GM19452 (cell line): ENCODE results near the gene CEP112.

Source experiments
- ATAC-seq: cut with Tn5 transposase; IDR thresholded peaks from one replicate; pipeline ENCODE4 v1.9.1; 2021; ENCODE audit not compliant: unreplicated experiment

The CEP112 gene

DNA sequence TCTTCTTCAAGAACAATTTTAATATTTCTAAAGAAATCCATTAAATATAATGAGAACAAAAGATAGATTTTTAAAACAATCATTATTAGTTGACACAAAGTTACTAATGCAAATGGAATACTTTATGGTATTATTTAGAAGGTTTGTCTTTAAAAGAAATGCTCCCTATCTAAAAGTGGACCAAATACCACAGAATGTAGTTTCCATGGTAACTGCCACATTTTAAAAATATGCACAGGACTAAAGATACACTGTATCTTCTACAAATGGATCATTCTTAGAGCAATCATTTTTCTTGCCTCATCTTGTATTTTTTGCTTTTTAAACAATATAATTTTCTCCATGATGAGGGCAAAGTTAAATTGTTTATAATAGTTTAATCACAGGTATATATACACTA lies 296.0 kb downstream of the CEP112 start:
- no peak for ATAC-seq

GRCh38 chr17:65893692-65894279 lies 298.1 kb downstream of the CEP112 start:
- ATAC-seq: no peak

DNA sequence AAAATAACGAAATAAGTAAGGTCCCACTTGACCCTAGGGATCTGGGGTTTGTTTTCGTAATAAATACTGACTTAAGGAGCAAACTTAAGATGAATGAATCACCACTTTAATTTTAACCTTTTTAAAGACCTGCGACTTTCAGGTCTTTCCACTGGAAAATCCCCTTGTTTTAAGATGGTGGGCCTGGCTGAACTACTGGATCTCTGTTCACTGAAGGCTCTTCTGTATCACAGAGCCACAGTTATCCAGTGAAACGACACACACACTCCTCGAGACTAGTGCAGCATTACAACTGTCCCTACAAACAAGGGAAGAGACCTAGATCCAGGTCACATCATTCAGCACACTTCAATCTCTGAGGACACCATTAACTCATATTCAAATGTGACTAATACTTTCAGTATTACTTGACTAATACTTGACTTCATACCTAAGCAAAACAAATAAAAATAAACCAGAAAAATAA lies 299.0 kb downstream of the CEP112 start:
- no peak for ATAC-seq

DNA sequence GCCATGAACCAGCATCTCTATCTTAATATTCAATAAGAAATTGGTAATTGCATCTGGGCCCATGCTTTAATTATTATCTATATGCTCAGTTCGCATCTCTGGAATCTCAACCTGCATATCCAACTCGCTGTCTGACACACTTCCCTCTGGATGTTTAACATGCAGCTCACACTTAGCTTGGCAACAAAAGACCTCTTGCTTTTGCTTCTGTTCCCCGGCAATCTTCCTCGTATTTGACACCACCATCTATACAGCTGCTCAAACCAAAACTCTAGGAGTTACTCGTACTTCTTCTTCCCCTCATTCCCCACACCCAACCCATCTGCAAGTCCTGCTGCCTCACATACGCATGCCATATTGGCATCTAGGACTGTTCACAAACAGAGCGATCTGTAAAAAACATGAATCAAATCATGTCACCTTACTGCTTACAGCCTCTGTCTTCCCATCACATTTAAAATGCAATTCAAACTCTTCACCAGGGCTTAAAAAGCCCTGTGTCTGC lies 300.6 kb downstream of the CEP112 start:
- no peak for ATAC-seq

DNA sequence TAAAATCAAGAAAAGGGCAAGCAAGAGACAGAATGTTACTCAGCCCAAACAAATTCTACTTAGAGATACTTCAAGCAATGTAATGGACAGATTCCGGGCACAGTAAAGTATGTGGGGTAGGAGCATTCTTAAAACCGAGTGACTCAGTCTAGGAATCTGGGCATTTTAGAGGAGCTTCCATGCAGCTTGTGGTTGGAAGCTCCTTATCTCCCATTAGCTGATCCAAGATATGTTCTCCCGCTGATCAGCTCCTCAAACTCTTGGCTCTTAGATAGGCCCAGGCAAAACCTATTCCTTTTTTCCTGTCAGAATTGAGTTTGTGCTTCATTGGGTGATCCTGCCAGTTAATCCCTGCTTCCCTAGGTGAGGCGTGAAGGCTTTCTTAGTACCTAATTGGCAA lies 303.3 kb downstream of the CEP112 start:
- ATAC-seq: no peak

DNA sequence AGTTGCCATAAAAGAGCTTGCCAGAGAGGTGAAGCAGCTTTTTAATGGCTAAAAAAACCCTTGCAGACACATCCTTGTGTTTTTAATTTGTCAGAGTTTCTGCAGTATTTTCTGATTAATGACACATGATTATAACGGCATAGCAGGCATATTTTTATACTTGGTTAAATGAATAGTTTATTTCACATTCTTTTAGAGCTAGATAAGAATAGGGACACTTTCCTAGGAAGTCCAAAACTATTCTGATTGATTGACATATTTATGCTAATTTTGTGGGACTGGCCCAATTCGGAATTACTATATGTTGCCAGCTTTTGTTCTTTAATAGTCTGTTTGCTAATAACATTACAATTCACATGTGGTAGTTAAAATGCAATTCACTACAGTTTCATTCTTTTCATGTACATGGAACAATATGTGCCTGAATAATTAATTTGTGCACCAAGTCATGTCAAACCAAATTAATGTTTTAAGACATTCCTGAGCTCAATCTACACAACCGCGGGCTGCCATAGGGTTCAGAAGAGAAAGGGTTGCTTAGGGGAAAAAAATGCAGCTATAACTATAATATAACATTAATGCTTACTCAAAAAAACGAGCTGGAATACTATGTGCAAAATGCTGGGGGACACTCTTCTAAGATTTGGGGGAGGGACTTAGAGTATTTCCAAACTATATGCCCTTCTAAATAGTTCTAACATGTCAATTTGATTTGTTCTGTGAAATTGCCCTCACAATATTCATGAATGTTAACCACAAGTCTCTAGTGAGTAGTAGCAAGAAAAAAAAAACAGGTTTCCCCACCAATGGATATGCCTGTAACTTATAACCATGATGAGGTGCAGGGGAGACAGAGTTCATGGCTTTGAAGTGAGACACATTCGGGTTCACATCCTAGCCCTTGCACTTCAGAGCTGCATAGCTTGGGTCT lies 305.4 kb downstream of the CEP112 start:
- no peak for ATAC-seq

DNA sequence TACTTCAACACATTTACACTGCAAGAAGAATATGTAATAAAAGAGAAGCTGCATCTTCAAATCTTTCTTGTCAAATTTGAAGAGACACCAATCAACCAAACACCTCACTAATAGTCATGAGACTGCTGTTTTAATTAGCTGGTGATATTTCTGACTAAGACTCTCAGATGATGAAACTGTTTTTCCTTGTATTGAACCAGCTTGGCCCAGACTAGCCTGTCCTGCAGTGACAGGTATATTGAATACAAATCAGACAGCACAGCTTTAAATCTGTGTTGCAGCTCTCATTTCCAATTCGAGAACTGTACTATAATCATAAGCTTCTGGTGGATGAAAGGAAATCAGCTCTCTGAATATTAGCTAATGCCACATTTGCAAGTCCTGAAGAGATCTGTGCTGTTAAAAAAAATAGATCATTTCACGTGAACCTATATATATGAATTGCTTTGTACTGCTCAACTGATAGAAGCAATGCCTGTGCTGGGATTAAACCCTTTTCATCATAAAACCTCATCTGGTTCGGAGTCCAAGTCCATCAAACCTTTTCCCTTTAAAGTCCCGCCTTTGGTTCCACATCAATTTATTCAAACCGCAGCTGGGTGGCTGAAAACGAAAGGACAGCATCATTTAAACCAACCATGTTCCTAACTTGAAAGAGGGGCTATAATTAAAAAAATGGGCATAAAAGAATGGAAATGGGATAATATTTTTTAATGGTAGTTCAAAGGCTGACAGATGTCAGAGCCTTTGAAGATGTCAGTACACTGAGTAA lies 306.2 kb downstream of the CEP112 start:
- ATAC-seq: no peak

- no peak for ATAC-seq
Observed at GRCh38 chr17:65876985-65877384, 314.9 kb downstream of the CEP112 start.

- no peak for ATAC-seq
Observed at GRCh38 chr17:65868881-65869280, 323.1 kb downstream of the CEP112 start.

DNA sequence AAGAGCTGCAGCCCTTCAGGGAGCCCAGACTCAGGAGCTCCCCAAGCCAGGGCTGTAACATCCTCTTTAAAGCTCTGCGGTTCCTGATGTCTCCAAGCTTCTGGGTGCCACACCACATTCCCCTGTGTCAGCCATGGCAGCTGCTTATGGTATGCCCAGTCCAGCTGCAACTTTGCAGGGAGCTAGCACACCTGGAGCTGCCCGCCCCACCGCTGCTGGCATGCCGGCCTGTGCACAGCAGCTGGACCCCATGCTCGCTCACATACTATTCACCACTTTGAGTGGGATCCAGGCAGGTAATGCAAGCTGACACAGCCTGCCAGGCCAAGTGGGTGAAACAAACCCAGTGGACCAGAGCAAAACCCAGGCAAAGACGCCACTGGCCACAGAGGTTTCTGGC lies 324.9 kb downstream of the CEP112 start:
- ATAC-seq: no peak

- ATAC-seq: no peak
Observed at GRCh38 chr17:65865715-65866425, 326.1 kb downstream of the CEP112 start.

- ATAC-seq: no peak
Observed at GRCh38 chr17:65864394-65864793, 327.5 kb downstream of the CEP112 start.

GRCh38 chr17:65857718-65858117 lies 334.2 kb downstream of the CEP112 start:
- no peak for ATAC-seq

DNA sequence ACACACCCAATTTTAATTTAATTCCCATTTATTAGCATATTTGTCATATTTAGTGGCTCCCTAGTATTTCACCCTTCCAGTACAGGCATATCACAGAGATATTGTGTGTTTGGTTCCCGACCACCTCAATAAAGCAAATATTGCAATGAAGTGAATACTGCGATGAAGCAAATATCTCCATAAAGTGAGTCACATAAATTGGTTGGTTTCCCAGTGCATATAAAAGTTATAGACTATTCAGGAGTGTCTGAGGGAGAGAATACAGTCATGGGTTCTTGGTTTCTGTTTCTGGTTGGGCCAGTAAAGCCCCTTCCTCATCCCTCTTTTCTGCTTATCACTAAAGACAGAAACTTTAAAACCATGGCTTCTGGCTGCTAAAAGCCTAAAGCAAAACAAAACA lies 335.1 kb downstream of the CEP112 start:
- ATAC-seq: no peak

- no peak for ATAC-seq
Observed at GRCh38 chr17:65855675-65856074, 336.3 kb downstream of the CEP112 start.

- no peak for ATAC-seq
Observed at GRCh38 chr17:65855245-65855644, 336.7 kb downstream of the CEP112 start.

- ATAC-seq: no peak
Observed at GRCh38 chr17:65853816-65854215, 338.1 kb downstream of the CEP112 start.

DNA sequence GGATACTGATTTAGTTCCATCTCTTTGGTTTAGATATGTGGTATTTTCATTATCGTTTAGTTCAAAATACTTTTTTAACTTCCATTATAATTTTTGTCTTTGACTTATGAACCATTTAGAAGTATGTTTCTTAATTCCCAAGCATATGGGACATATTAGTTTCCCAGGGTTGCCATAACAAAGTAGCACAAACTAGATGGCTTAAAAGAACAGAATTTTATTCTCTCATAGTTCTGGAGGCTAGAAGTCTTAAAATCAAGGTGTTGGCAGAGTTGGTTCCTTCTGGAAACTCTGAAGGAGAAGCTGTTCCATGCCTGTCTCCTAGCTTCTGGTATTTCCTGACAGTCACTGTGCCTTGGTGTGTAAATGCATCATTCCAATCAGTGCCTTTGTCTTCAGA lies 339.0 kb downstream of the CEP112 start:
- ATAC-seq: no peak

DNA sequence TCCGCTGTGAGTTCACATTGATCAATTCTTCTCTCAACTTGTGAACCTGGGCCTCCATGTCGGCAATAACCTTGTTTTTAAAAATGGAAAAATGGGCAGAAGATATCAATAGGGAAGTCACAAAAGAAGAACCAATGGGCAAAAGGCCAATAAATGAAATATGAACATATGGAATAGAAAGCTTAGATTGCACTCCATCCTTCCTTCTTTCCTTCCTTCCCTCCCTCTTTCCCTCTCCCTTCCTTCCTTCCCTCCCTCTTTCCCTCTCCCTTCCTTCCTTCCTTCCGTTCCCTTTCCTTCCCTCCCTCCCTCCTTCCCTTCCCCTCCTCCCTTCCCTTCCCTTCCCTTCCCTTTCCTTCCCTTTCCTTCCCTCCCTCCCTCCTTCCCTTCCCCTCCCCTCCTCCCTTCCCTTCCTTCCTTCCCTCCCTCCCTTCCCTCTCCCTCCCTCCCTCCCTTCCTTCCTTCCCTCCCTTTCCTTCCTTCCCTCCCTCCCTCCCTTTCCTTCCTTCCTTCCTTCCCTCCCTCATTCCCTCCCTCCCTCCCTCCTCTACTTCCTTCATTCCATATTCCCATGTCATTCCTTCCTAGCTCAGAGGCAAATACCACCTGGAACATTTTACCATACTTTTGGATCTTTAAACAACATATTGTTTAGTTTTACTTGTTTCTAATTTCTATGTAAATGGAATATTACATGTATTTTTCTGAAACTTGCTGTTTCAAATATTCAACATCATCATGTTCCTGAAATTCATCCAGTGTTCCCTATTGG lies 339.8 kb downstream of the CEP112 start:
- no peak for ATAC-seq

GRCh38 chr17:65850486-65850885 lies 341.4 kb downstream of the CEP112 start:
- no peak for ATAC-seq
